Measurements from ENCODE around the gene HSPA4L. TPM values are rescaled to one million over a fixed set of nuclear protein-coding genes. Genes with fewer than 3 reads are reported as not detected.

The HSPA4L gene
- total RNA-seq, 1 experiment from 2014 or later: 3.8 TPM

- BruUV-seq (replicated peaks): no TSS peak
These were observed 50.5 kb downstream of the HSPA4L start for GRCh38 chr4:127832585-127832984.

GRCh38 chr4:127843704-127844600, 61.8 kb downstream of the HSPA4L start:
- H3K9me3 ChIP-seq (ENCODE audit: low read depth, low read length, poor library complexity, severe bottlenecking): peaks cover 12% of the 10 kb centered on the region
- no peak overlapping the region for H3K4me3 ChIP-seq (ENCODE audit: low read depth, low read length, poor library complexity, severe bottlenecking)
- no peak overlapping the region for H3K27ac ChIP-seq (ENCODE audit: low read depth, low read length, poor library complexity, severe bottlenecking)
- no TSS peak for BruUV-seq (replicated peaks)
- no peaks in the 10 kb centered on the region for H3K4me1 ChIP-seq (ENCODE audit: insufficient read depth, low read length, poor library complexity, severe bottlenecking)
- intact Hi-C loops (cut with micrococcal nuclease; ENCODE audit: unreplicated experiment): no loop called here
- no peak for TF ChIP-seq EZH2 (IDR thresholded peaks at IDR 0.05; ENCODE audit: borderline replicate concordance, low read depth, low read length, poor library complexity, severe bottlenecking)
- TF ChIP-seq, protein P1, sequence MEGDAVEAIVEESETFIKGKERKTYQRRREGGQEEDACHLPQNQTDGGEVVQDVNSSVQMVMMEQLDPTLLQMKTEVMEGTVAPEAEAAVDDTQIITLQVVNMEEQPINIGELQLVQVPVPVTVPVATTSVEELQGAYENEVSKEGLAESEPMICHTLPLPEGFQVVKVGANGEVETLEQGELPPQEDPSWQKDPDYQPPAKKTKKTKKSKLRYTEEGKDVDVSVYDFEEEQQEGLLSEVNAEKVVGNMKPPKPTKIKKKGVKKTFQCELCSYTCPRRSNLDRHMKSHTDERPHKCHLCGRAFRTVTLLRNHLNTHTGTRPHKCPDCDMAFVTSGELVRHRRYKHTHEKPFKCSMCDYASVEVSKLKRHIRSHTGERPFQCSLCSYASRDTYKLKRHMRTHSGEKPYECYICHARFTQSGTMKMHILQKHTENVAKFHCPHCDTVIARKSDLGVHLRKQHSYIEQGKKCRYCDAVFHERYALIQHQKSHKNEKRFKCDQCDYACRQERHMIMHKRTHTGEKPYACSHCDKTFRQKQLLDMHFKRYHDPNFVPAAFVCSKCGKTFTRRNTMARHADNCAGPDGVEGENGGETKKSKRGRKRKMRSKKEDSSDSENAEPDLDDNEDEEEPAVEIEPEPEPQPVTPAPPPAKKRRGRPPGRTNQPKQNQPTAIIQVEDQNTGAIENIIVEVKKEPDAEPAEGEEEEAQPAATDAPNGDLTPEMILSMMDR (conservative IDR thresholded peaks at IDR 0.05; ENCODE audit: low read depth, low read length): no peak
- no peaks in the 10 kb centered on the region for H3K36me3 ChIP-seq (ENCODE audit: insufficient read depth, low read length, poor library complexity, severe bottlenecking)
- no peak for DNase-seq (ENCODE audit: low spot score)
- ChIA-PET CTCF (no interaction called here), POLR2A (ENCODE audit: low non-redundant PET) (no interaction called here)
- no peaks in the 10 kb centered on the region for H3K27me3 ChIP-seq (replicated peaks; ENCODE audit: insufficient read depth, low read depth, low read length, poor library complexity)

More at GRCh38 chr4:127832585-127832984, 50.5 kb downstream of the HSPA4L start:
- intact Hi-C loops (cut with micrococcal nuclease; ENCODE audit: unreplicated experiment): no loop called here
- Histone ChIP-seq H3K4me3 (ENCODE audit: low read depth, low read length, poor library complexity, severe bottlenecking) (no peak overlapping the region), H3K27ac (ENCODE audit: low read depth, low read length, poor library complexity, severe bottlenecking) (no peak overlapping the region), H3K27me3 (replicated peaks; ENCODE audit: insufficient read depth, low read depth, low read length, poor library complexity) (peaks cover 81% of the 10 kb centered on the region), H3K36me3 (ENCODE audit: insufficient read depth, low read length, poor library complexity, severe bottlenecking) (no peaks in the 10 kb centered on the region), H3K4me1 (ENCODE audit: insufficient read depth, low read length, poor library complexity, severe bottlenecking) (peaks cover 14% of the 10 kb centered on the region), H3K9me3 (ENCODE audit: low read depth, low read length, poor library complexity, severe bottlenecking) (no peaks in the 10 kb centered on the region)
- no peak for DNase-seq (ENCODE audit: low spot score)
- ChIA-PET CTCF (no interaction called here), POLR2A (ENCODE audit: low non-redundant PET) (no interaction called here)
- TF ChIP-seq, protein P1 (conservative IDR thresholded peaks at IDR 0.05; ENCODE audit: low read depth, low read length): no peak
- TF ChIP-seq EZH2 (IDR thresholded peaks at IDR 0.05; ENCODE audit: borderline replicate concordance, low read depth, low read length, poor library complexity, severe bottlenecking): no peak

DNA sequence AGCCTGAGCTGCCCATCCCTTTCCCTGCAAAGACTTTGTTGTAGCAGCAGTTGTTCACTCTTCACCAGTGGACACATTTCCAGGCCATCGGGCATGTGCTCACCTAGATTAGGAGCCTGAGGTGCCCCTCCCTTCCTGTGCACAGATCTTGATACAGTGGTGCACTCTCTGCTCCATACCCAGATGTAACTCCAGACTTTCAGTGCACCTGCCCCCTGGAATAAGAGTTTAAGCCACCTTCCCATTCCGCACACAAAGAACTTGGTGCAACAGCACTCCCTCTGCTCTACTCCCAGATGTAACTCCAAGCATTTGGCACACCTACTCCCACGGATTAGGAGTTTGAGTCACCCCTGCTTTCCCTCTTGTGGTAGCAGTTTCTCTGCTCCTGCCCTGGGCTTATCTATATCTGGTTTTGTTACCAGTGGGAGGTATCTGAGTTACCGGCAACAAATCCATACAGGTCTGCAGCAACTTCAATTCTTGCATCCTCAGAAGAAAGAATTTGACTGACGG, 62.5 kb downstream of the HSPA4L start:
- BruUV-seq (replicated peaks): no TSS peak
- Histone ChIP-seq H3K27me3 (replicated peaks; ENCODE audit: insufficient read depth, low read depth, low read length, poor library complexity) (no peaks in the 10 kb centered on the region), H3K27ac (ENCODE audit: low read depth, low read length, poor library complexity, severe bottlenecking) (no peak overlapping the region), H3K4me1 (ENCODE audit: insufficient read depth, low read length, poor library complexity, severe bottlenecking) (no peaks in the 10 kb centered on the region), H3K4me3 (ENCODE audit: low read depth, low read length, poor library complexity, severe bottlenecking) (no peak overlapping the region), H3K36me3 (ENCODE audit: insufficient read depth, low read length, poor library complexity, severe bottlenecking) (no peaks in the 10 kb centered on the region), H3K9me3 (ENCODE audit: low read depth, low read length, poor library complexity, severe bottlenecking) (peaks cover 14% of the 10 kb centered on the region)
- TF ChIP-seq, protein P1 (conservative IDR thresholded peaks at IDR 0.05; ENCODE audit: low read depth, low read length): no peak
- TF ChIP-seq EZH2 (IDR thresholded peaks at IDR 0.05; ENCODE audit: borderline replicate concordance, low read depth, low read length, poor library complexity, severe bottlenecking): no peak
- DNase-seq (ENCODE audit: low spot score): no peak
- CTCF ChIA-PET: no interaction called here
- intact Hi-C loops (cut with micrococcal nuclease; ENCODE audit: unreplicated experiment): no loop called here
- POLR2A ChIA-PET (ENCODE audit: low non-redundant PET): no interaction called here

Data from A673 (cell line).